Measurements from ENCODE around the gene OR10J5.

GRCh38 chr1:159548126-159548525 is 12.3 kb upstream of the OR10J5 start:
- TF ChIP-seq SUZ12 (IDR thresholded peaks at IDR 0.05; ENCODE audit: extremely low read depth, insufficient read depth, insufficient read length) (no peak), YY1 (IDR thresholded peaks at IDR 0.05; ENCODE audit: insufficient read depth, insufficient read length) (no peak), ZNF274 (IDR thresholded peaks at IDR 0.05; ENCODE audit: low read depth, low read length) (no peak)
